GM18526 (cell line): Measurements from ENCODE around the gene STRBP.

Source experiments
- POLR2A ChIP-seq: IDR thresholded peaks from 3 replicates; pipeline ENCODE4 v1.6.1; 2011; ENCODE audit not compliant: insufficient read length; ENCODE audit errors: extremely low read depth

The STRBP gene

DNA sequence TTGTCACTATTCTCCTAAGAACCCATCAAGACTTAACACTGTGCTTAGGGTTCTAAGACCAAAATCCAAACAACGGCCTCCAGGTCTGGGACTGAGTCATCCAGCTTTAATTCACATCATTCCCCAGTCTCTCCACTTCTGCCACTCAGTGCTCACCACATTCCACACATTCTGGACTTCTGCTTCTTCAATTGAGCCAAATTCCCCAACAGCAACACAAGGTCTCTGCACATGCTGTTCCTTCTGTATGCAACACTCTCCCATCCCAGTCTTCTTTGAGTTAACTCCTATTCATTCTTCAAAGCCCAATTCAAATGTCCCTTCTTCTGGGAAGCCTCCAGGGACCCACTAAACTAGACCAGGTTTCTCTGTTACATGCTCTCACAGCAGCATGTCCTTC, 137.1 kb downstream of the STRBP start:
- TF ChIP-seq POLR2A: no peak

DNA sequence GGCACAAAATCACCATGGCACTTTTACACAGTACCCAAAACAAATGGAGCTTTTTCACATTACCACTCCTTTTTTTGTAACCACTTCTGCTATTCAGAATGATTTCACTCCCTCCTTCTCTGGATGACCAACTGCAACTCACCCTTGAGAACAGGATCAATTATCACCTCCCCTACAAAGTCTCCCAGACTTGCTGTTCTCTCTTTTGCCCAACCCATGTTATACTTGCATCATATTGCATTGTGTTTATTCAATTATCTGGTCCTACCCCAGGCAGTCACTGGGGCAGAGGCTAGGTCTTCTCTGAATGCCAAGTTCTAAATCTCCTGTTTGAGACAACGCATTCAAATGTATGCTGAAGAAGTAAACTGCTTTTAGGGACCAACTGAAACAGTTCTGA, 139.0 kb downstream of the STRBP start:
- no peak for TF ChIP-seq POLR2A

DNA sequence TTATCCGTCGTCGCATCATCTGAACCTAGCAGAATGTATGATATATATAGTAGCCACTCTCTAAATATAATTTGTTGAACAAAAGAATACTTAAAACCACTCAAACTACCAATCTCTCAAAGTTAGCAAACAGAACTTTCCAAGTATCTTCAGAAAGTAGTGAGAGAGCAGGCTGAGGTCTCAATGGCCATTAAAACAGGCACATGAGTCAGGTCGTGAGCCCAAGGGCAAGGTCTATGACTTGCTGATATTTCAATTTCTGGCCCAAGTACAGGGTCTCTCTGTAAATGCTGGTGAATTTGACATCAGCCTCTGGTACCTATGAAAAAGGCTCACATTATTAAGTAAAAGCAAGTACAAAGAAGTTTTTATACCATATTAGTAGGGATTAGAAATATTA, 139.8 kb downstream of the STRBP start:
- no peak for TF ChIP-seq POLR2A

DNA sequence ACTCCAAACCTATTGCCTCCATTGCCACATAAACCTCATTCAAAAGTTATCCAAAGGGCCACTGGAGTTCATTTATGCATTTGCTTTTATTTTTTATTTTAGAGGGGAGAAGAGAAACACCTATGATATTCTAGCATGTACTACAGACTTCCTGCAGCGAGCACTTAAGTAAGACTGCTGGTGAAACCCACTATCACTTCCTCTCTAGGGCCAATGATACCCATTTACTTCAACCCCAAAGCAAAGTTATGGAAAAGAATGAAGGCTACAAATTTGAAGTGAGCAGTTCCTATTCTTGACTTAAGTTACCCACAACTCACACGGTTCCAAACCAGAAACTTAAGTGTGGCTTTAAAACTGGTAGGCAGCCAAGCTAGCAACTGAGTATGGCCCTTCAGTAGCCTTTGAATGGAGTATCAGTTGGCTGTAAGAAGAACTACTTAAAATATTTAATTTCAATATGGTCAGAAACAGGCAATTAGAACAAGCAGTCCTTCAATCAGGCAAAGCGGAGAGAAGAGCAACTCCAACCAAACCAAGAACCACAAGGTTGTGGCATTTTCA, 140.8 kb downstream of the STRBP start:
- TF ChIP-seq POLR2A: no peak

DNA sequence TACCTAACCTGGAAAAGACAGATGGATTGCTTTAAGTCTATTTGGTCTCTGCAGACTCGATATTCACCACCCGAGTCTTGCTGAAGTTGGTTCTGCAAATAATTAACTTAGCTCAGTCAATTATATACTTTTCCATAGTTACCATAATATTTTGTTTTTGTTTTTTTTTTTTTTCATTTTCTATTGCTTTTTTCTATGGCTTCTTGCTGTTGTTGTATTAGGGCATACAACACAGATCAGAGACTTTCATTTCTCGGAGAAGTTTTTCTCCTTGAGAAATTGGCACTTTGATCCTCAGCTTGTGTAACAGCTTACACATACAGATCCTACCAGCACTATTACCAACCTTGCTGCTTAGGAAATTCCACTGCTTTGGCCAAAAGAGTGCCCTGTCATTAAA, 146.9 kb downstream of the STRBP start:
- no peak for TF ChIP-seq POLR2A

DNA sequence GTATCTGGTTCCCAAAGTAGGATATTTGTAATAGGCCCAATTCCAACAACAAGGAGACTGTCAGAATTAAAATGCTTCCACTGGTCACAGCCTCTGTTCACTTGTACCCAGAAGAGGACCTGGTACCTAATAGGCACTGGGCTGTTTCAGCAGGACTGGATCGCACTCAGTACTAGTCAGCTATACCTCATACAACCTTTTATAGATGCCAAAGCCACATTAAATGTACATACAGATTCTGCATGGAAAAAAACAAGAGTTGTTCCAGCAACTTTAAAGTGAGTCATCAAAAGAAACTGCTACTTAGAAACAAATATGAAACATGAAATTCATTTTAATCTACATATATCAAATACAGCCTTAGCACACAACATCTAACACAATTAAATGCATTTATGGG, 147.4 kb downstream of the STRBP start:
- TF ChIP-seq POLR2A: no peak

DNA sequence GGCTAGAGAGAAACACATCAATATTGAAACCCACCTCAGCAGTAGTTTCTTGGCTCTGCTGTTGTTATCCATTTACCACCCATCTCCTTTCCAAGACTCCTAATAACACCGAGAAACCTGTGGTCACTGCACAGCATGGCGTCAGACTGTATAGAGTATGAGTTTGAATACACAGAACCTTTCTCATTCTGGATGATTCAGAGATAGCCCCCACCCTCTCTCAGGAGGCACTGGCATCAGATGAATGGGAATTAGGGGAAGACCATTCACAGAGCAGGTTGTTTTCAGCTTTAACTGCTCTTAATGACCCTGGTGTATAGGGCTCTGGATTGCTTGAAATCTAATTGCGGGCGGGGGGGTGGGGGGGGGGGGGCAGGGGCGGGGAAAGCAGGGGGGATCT, 148.3 kb downstream of the STRBP start:
- no peak for TF ChIP-seq POLR2A

DNA sequence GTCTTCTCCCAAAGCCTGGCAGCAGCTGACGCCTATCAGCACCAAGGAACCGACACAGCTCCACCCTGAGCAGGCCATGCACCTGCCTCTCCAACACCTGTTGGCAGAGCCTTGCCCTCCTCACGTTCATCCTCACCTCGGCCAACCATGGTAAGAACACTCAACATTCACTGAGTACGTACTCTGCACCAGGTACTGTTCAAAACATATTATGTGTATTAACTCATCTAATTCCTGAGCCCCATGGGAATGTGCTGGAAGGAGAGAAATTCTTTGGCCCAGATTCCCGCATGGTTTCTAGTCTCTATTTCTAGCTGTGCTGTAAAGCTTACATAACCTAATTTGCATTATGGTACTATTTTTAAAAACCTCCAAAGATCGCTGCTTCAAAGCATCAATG, 148.8 kb downstream of the STRBP start:
- no peak for TF ChIP-seq POLR2A

DNA sequence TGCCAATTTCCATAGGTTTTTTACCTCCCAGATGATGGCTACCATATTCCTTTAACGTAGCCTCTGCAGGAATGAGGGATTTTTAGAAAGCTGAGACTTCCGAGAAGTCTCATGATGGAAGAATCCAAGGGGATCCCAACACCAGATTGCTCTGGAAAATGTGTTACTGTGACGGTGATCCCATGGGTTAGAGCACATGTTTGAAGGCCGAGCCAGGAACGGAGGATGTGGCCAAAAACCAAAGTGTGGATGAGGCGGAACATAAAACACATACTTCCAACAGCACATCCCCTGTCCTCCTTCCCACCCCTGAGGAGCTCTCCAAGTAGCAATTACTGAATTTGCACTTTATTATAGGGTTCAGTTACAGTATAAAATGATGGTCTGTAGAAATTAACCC, 152.3 kb downstream of the STRBP start:
- no peak for TF ChIP-seq POLR2A

DNA sequence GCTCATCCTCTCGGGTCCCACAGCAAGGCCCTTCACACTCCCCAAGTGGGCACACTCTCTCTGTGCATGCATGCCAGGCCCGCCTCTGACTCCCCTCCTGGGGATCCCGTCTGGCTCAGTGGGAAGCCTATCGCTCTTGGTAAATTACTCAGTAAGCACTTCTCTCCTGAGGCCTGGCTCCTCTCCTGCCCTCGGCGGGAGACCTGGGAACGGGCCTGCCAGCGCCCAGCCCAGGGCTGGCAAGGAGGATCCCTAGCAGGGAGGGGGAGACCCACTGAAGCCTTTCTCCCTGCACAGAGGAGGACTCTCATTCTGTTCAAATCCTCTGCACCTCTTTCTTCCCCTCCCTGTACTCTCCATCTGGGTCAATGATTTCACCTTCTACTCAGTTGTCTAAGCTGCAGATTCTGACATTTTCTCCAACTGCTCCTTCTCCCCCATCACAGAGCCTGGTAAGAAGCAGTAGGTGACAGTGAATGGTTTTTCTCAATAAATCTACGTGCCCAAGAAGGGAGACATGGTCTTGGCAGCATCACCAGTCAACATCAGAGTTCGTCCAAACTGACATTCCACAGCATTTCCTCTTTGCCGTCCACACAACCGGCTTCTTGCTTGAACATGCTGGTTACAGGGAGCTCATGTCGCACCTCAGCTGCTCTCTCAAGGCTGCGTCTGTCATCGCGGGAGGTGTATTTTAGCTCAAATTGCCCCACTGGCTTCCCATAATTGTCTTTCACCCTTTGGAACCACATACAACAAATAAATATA, 153.1 kb downstream of the STRBP start:
- TF ChIP-seq POLR2A: no peak

DNA sequence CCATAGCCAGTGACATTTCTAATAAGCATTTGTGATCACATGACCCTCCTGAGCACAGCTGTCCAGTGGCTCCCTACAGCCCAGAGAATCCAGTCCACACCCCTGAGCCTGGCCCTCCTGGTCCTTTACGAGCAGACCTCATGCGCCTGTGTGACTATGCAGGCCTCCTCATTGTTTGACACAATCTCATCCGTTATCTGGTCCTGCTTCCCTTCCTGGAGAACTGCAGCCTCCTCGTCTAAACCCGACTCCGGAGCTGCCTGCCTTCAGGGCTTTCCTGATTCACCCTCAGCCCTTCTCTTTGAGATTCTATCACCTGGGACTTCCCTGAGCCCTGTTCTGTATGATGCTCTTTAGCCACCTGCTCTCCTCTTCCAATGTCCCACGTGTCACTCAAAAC, 155.2 kb downstream of the STRBP start:
- TF ChIP-seq POLR2A: no peak

DNA sequence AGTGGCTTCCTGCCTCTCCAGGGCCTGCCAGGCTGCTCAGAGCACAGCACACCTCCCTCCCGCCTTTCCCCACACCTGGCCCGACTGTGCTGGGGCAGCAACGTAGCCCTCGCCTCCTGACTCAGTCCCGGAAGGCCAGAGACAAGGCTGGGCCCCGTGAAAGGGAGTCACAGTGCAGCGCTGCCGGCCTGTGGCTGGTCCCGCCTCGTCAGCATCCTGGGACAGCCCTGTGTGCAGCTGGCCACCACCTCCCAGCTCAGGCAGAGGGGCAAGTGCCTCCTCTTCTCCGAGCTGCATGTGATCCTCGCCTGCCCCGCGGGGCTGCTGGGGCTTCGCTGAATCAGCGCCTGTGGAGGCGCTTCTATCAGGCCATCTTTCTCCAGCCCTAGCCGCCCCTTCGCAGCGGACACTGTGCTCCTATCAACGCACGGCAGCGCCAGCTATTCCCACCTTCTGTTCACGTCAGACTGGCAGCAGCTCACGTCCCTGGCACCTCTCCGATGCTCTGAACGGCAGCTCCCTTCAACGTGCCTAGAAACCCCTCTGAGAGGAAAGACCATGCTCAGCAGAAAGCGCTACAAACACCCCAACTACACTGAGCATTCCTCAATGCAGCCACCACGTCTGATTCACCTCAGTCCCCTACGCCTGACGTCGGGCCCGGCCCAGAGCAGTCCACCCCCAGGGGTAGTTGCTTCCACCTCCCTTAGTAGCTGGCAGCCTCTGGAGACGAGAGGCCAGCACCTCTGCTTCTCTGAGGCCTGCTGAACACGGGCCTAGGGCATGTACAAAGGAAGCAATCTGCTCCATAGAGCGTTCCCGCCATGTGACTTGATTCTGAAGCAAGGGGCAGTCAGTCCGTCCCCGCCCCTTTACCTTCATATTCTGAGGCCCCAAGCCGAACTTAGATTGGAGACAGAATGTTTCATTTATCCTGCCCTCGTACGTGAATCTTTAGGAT, 156.1 kb downstream of the STRBP start:
- TF ChIP-seq POLR2A: no peak

DNA sequence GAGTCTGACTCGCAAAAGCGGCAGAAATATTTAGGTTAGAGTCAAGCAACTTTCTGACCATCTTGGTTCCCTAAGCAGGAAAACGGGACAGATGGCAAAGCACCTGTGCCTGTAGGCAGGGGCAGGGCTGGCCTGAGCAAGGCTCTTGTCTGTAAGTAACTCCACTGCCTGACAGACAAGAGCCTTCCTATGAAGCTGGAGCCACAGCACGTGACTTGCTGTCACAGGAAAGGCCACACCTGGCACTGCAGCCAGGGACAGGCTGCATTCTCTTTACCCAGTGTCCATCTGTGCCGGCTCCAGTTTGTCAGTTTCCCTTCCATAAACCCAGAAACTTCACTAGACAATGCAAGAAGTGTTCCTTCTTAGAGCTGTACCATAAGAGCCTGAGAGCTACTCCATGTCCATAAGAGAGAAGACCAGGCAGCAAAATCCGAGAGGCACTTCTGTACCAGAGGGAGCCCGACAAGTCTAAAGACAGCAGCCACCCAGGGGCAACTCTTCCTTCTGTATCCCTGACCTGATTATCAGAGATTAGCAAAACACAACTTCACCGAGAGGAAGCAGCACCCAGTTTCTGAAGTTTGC, 156.9 kb downstream of the STRBP start:
- no peak for TF ChIP-seq POLR2A

DNA sequence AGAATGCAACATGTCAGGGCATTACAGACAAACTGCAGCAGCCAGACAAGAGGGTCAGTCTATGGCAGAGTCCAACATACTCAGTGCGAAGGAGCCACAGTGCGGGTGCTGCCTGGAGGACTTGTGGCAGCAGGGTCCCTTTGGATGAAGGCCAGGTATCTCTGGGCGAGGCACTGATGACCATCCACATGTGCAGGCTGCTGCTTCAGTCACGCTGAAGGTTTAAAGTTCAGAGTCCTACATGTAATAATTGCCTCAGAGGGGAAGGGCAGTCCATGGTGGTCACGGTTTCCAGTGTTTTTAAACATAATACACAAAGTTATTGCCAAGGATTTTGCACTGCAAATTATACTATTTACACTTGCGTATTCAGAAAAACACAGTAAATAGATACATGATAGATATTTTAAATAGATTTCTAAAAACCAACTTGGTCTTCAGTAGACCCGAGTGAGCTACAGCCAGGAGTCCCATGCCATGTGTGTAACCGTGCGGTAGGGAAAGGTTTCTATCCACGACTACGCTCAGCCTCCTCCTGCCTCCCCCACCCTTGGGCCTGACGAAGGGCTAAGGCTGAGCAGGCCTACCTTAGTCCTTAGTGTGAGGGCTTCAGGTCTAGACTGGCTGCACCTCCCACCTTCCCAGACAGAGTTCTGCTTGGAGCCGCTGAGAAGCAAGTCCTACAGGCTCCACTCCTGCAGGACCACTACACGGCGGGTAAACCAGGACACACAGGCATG, 158.7 kb downstream of the STRBP start:
- TF ChIP-seq POLR2A: no peak

DNA sequence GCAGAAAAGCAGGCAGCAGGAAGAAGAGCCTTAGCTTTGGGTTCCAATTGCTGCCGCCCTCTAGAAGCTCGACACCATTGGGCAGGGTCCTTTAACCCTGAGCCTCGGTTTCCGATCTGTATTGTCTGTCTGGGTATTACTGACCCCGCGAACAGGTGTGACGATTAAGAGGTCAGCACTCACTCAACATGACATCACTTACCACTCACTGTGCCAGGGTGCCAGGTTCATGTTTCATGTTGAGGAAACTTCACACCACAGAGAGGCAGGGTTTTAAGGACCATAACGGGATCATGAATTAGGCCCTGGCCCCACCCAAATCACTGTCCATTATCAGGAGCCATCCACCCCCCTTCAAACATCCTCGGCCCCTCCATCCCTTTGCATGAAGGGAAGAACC, 159.4 kb downstream of the STRBP start:
- no peak for TF ChIP-seq POLR2A
